Measurements from ENCODE around the gene VWA8.

GRCh38 chr13:41637586-41637985 lies 323.3 kb downstream of the VWA8 start:
- TF ChIP-seq, protein P1, sequence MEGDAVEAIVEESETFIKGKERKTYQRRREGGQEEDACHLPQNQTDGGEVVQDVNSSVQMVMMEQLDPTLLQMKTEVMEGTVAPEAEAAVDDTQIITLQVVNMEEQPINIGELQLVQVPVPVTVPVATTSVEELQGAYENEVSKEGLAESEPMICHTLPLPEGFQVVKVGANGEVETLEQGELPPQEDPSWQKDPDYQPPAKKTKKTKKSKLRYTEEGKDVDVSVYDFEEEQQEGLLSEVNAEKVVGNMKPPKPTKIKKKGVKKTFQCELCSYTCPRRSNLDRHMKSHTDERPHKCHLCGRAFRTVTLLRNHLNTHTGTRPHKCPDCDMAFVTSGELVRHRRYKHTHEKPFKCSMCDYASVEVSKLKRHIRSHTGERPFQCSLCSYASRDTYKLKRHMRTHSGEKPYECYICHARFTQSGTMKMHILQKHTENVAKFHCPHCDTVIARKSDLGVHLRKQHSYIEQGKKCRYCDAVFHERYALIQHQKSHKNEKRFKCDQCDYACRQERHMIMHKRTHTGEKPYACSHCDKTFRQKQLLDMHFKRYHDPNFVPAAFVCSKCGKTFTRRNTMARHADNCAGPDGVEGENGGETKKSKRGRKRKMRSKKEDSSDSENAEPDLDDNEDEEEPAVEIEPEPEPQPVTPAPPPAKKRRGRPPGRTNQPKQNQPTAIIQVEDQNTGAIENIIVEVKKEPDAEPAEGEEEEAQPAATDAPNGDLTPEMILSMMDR (IDR thresholded peaks at IDR 0.05 in 2 of 3, conservative IDR thresholded peaks at IDR 0.05 in 1 of 3; ENCODE audit: borderline replicate concordance in 1 of 3, insufficient read depth in 1 of 3, low read depth in 2 of 3, low read length in 2 of 3) = no peak
- no peak for TF ChIP-seq EZH2 (IDR thresholded peaks at IDR 0.05)
- TF ChIP-seq YY1 (IDR thresholded peaks at IDR 0.05; ENCODE audit: extremely low read depth, insufficient replicate concordance, low read depth, low read length) = no peak
- no peak for TF ChIP-seq POLR2A (IDR thresholded peaks at IDR 0.05; ENCODE audit: borderline replicate concordance, extremely low read depth, insufficient read depth, insufficient read length)
- TF ChIP-seq RAD21 (IDR thresholded peaks at IDR 0.05; ENCODE audit: low read depth) = no peak
- no peak for TF ChIP-seq ELF1 (IDR thresholded peaks at IDR 0.05; ENCODE audit: borderline replicate concordance, low read depth)
- no peak for TF ChIP-seq JUND (IDR thresholded peaks at IDR 0.05)
- TF ChIP-seq CEBPB (IDR thresholded peaks at IDR 0.05; ENCODE audit: low read depth) = no peak
- no peak for TF ChIP-seq POLR2AphosphoS5 (IDR thresholded peaks at IDR 0.05; ENCODE audit: low read depth, low read length)

Measured in HCT116 (cell line).